ENCODE data around the gene CACNA2D3. TPM values are rescaled to one million over a fixed set of nuclear protein-coding genes. Genes with fewer than 3 reads are reported as not detected.

The CACNA2D3 gene
- total and polyA plus RNA-seq, 2 experiments from 2014 or later = 0.30 to 0.43 TPM

DNA sequence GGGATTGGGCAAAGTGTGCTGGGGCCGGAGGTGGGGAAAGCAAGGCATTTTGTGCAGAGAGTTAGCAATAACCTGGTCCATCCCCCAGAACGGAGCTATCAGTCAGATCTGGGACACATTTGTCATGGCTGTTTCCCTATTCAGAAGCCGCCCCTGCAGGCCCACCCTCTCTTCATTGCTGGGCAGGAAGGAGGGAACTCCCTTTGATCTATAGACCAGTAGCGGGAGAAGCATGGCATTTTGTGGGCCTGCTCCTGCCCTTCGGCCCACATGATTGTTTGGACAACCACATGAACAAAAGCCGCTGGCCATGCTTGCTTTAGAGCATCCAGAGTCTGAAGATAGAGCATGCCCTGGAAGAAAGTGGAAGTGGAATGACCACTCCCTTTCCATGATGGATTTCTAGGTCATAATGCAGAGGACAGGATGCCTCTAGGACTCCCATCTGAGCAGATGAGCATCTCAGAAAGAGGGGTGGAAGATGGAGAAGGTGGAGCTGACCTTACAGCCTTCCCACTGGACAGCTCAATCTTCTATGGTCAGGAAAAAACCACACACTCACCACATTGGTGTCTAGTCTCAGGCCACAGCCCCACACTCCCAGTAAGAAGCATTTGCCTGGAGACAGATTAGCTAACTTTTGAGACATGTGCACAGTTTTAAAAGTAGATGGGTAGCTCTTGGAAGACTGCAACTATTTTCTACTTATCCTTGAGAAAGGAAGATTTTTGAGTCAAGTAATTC is 817.4 kb downstream of the CACNA2D3 start:
- DNase-seq = peak; percentile 24
- Histone ChIP-seq H3K4me1 (ENCODE audit: insufficient read depth) (no peaks in the 10 kb centered on the region), H3K9ac (no peak overlapping the region), H3K27ac (no peak overlapping the region), H3K79me2 (ENCODE audit: insufficient read depth) (no peaks in the 10 kb centered on the region), H3K9me2 (ENCODE audit: insufficient read depth) (no peaks in the 10 kb centered on the region), H3F3A (ENCODE audit: insufficient read depth) (0 out of 2 replicates have a peak, but pooled peaks cover 4% of the 10 kb centered on the region), H4K20me1 (ENCODE audit: insufficient read depth) (no peaks in the 10 kb centered on the region), H3K27me3 (replicated peaks; ENCODE audit: insufficient read depth) (no peaks in the 10 kb centered on the region), H3K9me3 (ENCODE audit: low read depth) (no peaks in the 10 kb centered on the region), H2AFZ (no peak overlapping the region), H3K36me3 (ENCODE audit: low read depth) (no peaks in the 10 kb centered on the region), H3K4me2 (ENCODE audit: unreplicated experiment) (no peak overlapping the region), H3K4me3 (no peak overlapping the region)
- TF ChIP-seq EZH2 (IDR thresholded peaks at IDR 0.05; ENCODE audit: insufficient read depth, poor library complexity, severe bottlenecking) = no peak
- TF ChIP-seq EZH2phosphoT487 (IDR thresholded peaks at IDR 0.05; ENCODE audit: insufficient read depth, low read depth) = no peak
- in situ Hi-C loops (cut with MboI) = no loop called here
- 69 to 72% methylated on average over 6 of the region's 6 CpGs for WGBS, 2 experiments (ENCODE audit: low coverage in 1 of 2, low lambda C conversion rate in 2 of 2, missing lambda C conversion rate in 2 of 2)

- in situ Hi-C loops (cut with MboI) = no loop called here
- Histone ChIP-seq H3K79me2 (ENCODE audit: insufficient read depth) (no peaks in the 10 kb centered on the region), H3K27ac (no peak overlapping the region), H3K4me3 (no peak overlapping the region), H3K4me1 (ENCODE audit: insufficient read depth) (no peaks in the 10 kb centered on the region), H3K9me2 (ENCODE audit: insufficient read depth) (no peaks in the 10 kb centered on the region), H3K36me3 (ENCODE audit: low read depth) (no peaks in the 10 kb centered on the region), H3K27me3 (replicated peaks; ENCODE audit: insufficient read depth) (no peaks in the 10 kb centered on the region), H4K20me1 (ENCODE audit: insufficient read depth) (no peaks in the 10 kb centered on the region), H3K9ac (no peak overlapping the region), H3F3A (ENCODE audit: insufficient read depth) (0 out of 2 replicates have a peak, but pooled peaks cover 4% of the 10 kb centered on the region), H3K4me2 (ENCODE audit: unreplicated experiment) (no peak overlapping the region), H2AFZ (no peak overlapping the region), H3K9me3 (ENCODE audit: low read depth) (no peaks in the 10 kb centered on the region)
- TF ChIP-seq EZH2 (IDR thresholded peaks at IDR 0.05; ENCODE audit: insufficient read depth, poor library complexity, severe bottlenecking) (no peak), EZH2phosphoT487 (IDR thresholded peaks at IDR 0.05; ENCODE audit: insufficient read depth, low read depth) (no peak)
- 97 to 100% methylated on average over 2 of the region's 2 CpGs for WGBS, 2 experiments (ENCODE audit: low coverage in 1 of 2, low lambda C conversion rate in 2 of 2, missing lambda C conversion rate in 2 of 2)
- no peak for DNase-seq
These were observed 818.6 kb downstream of the CACNA2D3 start for GRCh38 chr3:54940971-54941370.

DNA sequence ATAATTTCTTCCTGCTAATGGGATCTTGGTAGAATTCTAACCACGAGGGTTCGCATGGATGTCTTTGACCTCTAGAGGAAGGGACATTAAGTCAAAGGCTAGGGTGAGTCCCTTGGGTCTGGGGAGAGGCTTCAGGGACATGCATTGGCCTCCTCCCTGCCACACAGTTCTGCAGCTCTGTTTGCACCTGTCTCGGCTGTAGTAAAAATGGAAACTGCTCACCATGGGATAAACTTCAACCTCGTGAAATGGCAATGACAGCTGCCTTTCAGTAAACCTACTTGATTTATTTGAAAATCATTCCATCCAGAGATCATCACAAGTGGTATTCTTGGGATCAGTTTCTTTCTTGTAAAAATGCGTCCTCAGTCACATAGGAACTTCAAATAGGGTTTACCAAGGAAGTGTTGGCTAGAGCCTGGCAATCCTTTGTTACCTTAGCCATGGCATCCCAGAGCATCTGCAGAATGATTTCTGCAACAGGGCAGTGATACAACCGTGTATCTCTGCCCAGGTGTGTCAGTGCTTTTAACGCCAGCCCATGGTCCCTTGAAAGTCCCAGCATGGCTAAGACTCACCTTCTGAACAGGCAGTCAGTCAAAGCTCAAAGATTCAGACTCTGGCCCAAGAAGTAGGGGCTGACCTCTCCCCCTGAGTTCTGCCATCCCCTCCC is 819.5 kb downstream of the CACNA2D3 start:
- Histone ChIP-seq H4K20me1 (ENCODE audit: insufficient read depth) (no peaks in the 10 kb centered on the region), H3K9me2 (ENCODE audit: insufficient read depth) (no peaks in the 10 kb centered on the region), H3K79me2 (ENCODE audit: insufficient read depth) (no peaks in the 10 kb centered on the region), H3F3A (ENCODE audit: insufficient read depth) (0 out of 2 replicates have a peak, but pooled peaks cover 4% of the 10 kb centered on the region), H3K27me3 (replicated peaks; ENCODE audit: insufficient read depth) (no peaks in the 10 kb centered on the region), H3K9ac (no peak overlapping the region), H3K4me1 (ENCODE audit: insufficient read depth) (no peaks in the 10 kb centered on the region), H3K36me3 (ENCODE audit: low read depth) (no peaks in the 10 kb centered on the region), H3K4me2 (ENCODE audit: unreplicated experiment) (no peak overlapping the region), H3K9me3 (ENCODE audit: low read depth) (no peaks in the 10 kb centered on the region), H3K27ac (no peak overlapping the region), H2AFZ (no peak overlapping the region), H3K4me3 (no peak overlapping the region)
- WGBS, 2 experiments (ENCODE audit: low coverage in 1 of 2, low lambda C conversion rate in 2 of 2, missing lambda C conversion rate in 2 of 2) = 71 to 77% methylated on average over 7 of the region's 7 CpGs
- DNase-seq = no peak
- in situ Hi-C loops (cut with MboI) = no loop called here
- TF ChIP-seq EZH2 (IDR thresholded peaks at IDR 0.05; ENCODE audit: insufficient read depth, poor library complexity, severe bottlenecking) (no peak), EZH2phosphoT487 (IDR thresholded peaks at IDR 0.05; ENCODE audit: insufficient read depth, low read depth) (no peak)

DNA sequence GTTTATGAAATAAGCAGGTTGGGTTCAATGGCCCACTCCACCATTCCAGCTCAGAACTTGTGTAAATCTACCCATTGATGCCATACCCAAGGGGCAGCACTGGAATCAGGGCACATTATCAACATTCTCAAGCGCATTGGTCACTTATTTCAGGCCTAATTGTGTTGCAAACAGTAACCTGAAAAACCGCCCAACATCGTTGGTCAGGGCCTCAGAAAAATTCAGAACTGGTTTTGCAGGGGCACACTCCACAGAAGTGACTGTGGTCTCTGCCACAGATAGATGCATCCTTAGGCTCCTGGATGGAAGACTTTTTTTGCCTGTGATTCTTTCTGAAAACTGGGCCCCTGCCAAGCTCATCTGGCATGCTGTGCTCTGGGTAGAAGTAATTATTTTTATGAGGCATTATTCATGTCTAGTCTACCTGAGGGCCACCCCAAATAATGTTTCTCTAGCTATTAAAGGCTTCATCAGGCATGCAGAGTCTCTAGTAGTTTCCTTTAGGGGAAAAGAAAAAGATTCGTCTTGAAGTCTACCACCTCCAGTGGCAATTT is 827.2 kb downstream of the CACNA2D3 start:
- TF ChIP-seq EZH2phosphoT487 (IDR thresholded peaks at IDR 0.05; ENCODE audit: insufficient read depth, low read depth) (no peak), EZH2 (IDR thresholded peaks at IDR 0.05; ENCODE audit: insufficient read depth, poor library complexity, severe bottlenecking) (no peak)
- H3K27ac ChIP-seq = no peak overlapping the region
- in situ Hi-C loops (cut with MboI) = loop anchor here (10.0 kb wide), 1 partner anchor 215 kb away; no protein-coding TSS in a partner anchor
- 89% methylated on average over 4 of the region's 4 CpGs for WGBS, 2 experiments (ENCODE audit: low coverage in 1 of 2, low lambda C conversion rate in 2 of 2, missing lambda C conversion rate in 2 of 2)
- H2AFZ ChIP-seq = no peak overlapping the region
- no peaks in the 10 kb centered on the region for H3K9me2 ChIP-seq (ENCODE audit: insufficient read depth)
- DNase-seq = no peak
- H3K4me1 ChIP-seq (ENCODE audit: insufficient read depth) = peaks cover 27% of the 10 kb centered on the region
- H3F3A ChIP-seq (ENCODE audit: insufficient read depth) = peaks cover 29% of the 10 kb centered on the region
- H4K20me1 ChIP-seq (ENCODE audit: insufficient read depth) = no peaks in the 10 kb centered on the region
- H3K79me2 ChIP-seq (ENCODE audit: insufficient read depth) = no peaks in the 10 kb centered on the region
- no peak overlapping the region for H3K9ac ChIP-seq
- no peak overlapping the region for H3K4me3 ChIP-seq
- H3K27me3 ChIP-seq (replicated peaks; ENCODE audit: insufficient read depth) = no peaks in the 10 kb centered on the region
- H3K4me2 ChIP-seq (ENCODE audit: unreplicated experiment) = no peak overlapping the region
- no peaks in the 10 kb centered on the region for H3K36me3 ChIP-seq (ENCODE audit: low read depth)
- no peaks in the 10 kb centered on the region for H3K9me3 ChIP-seq (ENCODE audit: low read depth)
